ENCODE data around the gene MPP3.

DNA sequence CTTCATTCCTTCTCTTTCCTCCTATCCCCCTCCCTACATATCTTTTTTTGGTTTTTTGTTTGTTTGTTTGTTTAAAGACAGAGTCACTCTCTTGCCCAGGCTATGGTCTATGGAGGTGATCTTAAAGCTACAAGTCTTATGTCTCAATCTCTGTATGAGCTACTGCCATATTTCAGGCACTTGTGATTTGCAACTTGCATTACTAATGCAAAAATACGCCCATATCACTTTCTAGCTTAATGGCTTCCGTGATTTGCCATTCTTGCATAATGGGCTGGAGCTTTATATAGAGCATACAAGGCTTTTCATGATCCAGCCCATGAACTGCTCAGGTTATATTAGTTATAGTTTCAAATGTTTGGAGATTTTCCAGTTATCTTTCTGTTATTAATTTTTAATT, 45.2 kb downstream of the MPP3 start:
- TF ChIP-seq, protein P1, sequence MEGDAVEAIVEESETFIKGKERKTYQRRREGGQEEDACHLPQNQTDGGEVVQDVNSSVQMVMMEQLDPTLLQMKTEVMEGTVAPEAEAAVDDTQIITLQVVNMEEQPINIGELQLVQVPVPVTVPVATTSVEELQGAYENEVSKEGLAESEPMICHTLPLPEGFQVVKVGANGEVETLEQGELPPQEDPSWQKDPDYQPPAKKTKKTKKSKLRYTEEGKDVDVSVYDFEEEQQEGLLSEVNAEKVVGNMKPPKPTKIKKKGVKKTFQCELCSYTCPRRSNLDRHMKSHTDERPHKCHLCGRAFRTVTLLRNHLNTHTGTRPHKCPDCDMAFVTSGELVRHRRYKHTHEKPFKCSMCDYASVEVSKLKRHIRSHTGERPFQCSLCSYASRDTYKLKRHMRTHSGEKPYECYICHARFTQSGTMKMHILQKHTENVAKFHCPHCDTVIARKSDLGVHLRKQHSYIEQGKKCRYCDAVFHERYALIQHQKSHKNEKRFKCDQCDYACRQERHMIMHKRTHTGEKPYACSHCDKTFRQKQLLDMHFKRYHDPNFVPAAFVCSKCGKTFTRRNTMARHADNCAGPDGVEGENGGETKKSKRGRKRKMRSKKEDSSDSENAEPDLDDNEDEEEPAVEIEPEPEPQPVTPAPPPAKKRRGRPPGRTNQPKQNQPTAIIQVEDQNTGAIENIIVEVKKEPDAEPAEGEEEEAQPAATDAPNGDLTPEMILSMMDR (IDR thresholded peaks at IDR 0.05), result no peak
- TF ChIP-seq EZH2 (IDR thresholded peaks at IDR 0.05), result no peak
- TF ChIP-seq EZH2phosphoT487 (IDR thresholded peaks at IDR 0.05), result no peak

All from neural progenitor cell (in vitro differentiated cells).